ENCODE data around the gene ENTPD6.
"Not testable (repeated sequence)": the region's sequence is repeated elsewhere in the genome, so short reads cannot be mapped to it uniquely, and the experiment has no call there.

ENTPD6 gene

GRCh38 chr20:25223765-25224720 is 28.5 kb downstream of the ENTPD6 start:
- no peak for DNase-seq (ENCODE audit: low read depth in 2 of 2)

GRCh38 chr20:25224941-25225340 is 29.4 kb downstream of the ENTPD6 start:
- DNase-seq (ENCODE audit: low read depth in 2 of 2): no peak

- DNase-seq (ENCODE audit: low read depth in 2 of 2): no peak
Measured at GRCh38 chr20:25225642-25226432, 30.3 kb downstream of the ENTPD6 start.

GRCh38 chr20:25226433-25227316 is 31.2 kb downstream of the ENTPD6 start:
- DNase-seq (ENCODE audit: low read depth in 2 of 2): no peak

- no peak for DNase-seq (ENCODE audit: low read depth in 2 of 2)
Measured at GRCh38 chr20:25227317-25227831, 31.9 kb downstream of the ENTPD6 start.

GRCh38 chr20:25229486-25230165 is 34.1 kb downstream of the ENTPD6 start:
- no peak for DNase-seq (ENCODE audit: low read depth in 2 of 2)

GRCh38 chr20:25230166-25230831 is 34.8 kb downstream of the ENTPD6 start:
- no peak for DNase-seq (ENCODE audit: low read depth in 2 of 2)

- no peak for DNase-seq (ENCODE audit: low read depth in 2 of 2)
Measured at GRCh38 chr20:25233016-25233772, 37.7 kb downstream of the ENTPD6 start.

- not testable (repeated sequence) for DNase-seq (ENCODE audit: low read depth in 2 of 2)
Measured at GRCh38 chr20:25234009-25234849, 38.7 kb downstream of the ENTPD6 start.

GRCh38 chr20:25236450-25237304 is 41.2 kb downstream of the ENTPD6 start:
- DNase-seq (ENCODE audit: low read depth in 2 of 2): no peak

GRCh38 chr20:25237610-25238318 is 42.3 kb downstream of the ENTPD6 start:
- peak; percentile 32 to 57 for DNase-seq (ENCODE audit: low read depth in 2 of 2)

- DNase-seq (ENCODE audit: low read depth in 2 of 2): no peak
Measured at GRCh38 chr20:25238319-25239037, 43.0 kb downstream of the ENTPD6 start.

GRCh38 chr20:25239387-25240370 is 44.2 kb downstream of the ENTPD6 start:
- DNase-seq (ENCODE audit: low read depth in 2 of 2): no peak

GRCh38 chr20:25240851-25241658 is 45.5 kb downstream of the ENTPD6 start:
- not testable (repeated sequence) for DNase-seq (ENCODE audit: low read depth in 2 of 2)

Measured in stimulated activated CD4-positive, alpha-beta T cell treated with anti-CD3 and anti-CD28 coated beads, Interleukin-4, amount 100 ng/mL, for 48 hours (primary cell).